Panc1 (cell line): Measurements from ENCODE around the gene PWP1. TPM values are rescaled to one million over a fixed set of nuclear protein-coding genes. Genes with fewer than 3 reads are reported as not detected.

Source experiments
- ATAC-seq: fragments of 200-7000 bp; cut with Tn5 transposase; 2 replicates; pipeline ENCODE4 v1.9.1; 2020; ENCODE audit warnings: mild to moderate bottlenecking, moderate library complexity
- BruUV-seq: library from RNA; stranded (reverse); fragments of 400-500 nt; replicated peaks from 2 replicates; lab custom pipeline; 2021; lab: Mats Ljungman, UMichigan
- CTCF ChIA-PET: fragments of 300-600 bp; sonication (Branson Sonifier 250); formaldehyde crosslinking; loops from one replicate; lab custom pipeline; 2022; ENCODE audit warnings: antibody characterized with exemption; lab: Charles Lee
- POLR2A ChIA-PET: fragments of 300-600 bp; sonication (Branson Sonifier 250); formaldehyde crosslinking; loops from one replicate; lab custom pipeline; 2022; ENCODE audit warnings: antibody characterized with exemption; lab: Charles Lee
- DNase-seq: peaks from one replicate; pipeline ENCODE4 v3.0.0-alpha.2; 2010; ENCODE audit warnings: low read depth, low spot score
- H3K27ac ChIP-seq: 2 replicates; pipeline ENCODE4 v1.5.1; 2011; ENCODE audit warnings: mild to moderate bottlenecking, low read length, inconsistent platforms
- H3K27me3 ChIP-seq: fragments of 200-500 bp; sonication (Bioruptor generic); 2 replicates; pipeline ENCODE4 v1.6.0; 2014; ENCODE audit warnings: low read length, inconsistent platforms; ENCODE audit not compliant: control insufficient read depth, insufficient read depth
- H3K36me3 ChIP-seq: fragments of 200-500 bp; sonication (Bioruptor generic); 2 replicates; pipeline ENCODE4 v1.5.1; 2014; ENCODE audit warnings: inconsistent platforms, mild to moderate bottlenecking, low read length, moderate library complexity; ENCODE audit not compliant: control insufficient read depth, insufficient read depth
- H3K4me1 ChIP-seq: 2 replicates; pipeline ENCODE4 v1.5.1; 2011; ENCODE audit warnings: inconsistent platforms, mild to moderate bottlenecking, low read length, moderate library complexity; ENCODE audit not compliant: control insufficient read depth, insufficient read depth
- H3K4me3 ChIP-seq, 2 experiments: 2 replicates each; pipeline ENCODE4 v1.5.1; 2011 to 2012; ENCODE audit warnings: low read depth in 2 of 2, low read length in 2 of 2, mild to moderate bottlenecking in 2 of 2, inconsistent platforms in 1 of 2, moderate library complexity in 1 of 2
- H3K9me3 ChIP-seq: fragments of 200-500 bp; sonication (Bioruptor generic); 2 replicates; pipeline ENCODE4 v1.5.1; 2014; ENCODE audit warnings: low read depth, mild to moderate bottlenecking, inconsistent platforms, low read length, moderate library complexity; ENCODE audit not compliant: control insufficient read depth, insufficient read depth
- CTCF ChIP-seq: fragments of 450-650 bp; IDR thresholded peaks from 2 replicates; pipeline ENCODE4 v1.5.1; 2017; ENCODE audit warnings: mild to moderate bottlenecking
- POLR2AphosphoS5 ChIP-seq: IDR thresholded peaks from 2 replicates; pipeline ENCODE4 v1.6.1; 2012; ENCODE audit warnings: mild to moderate bottlenecking, low read depth, low read length, moderate library complexity
- REST ChIP-seq, 2 experiments: IDR thresholded peaks; 2 replicates each; pipeline ENCODE4 v1.6.1; 2011 to 2012; ENCODE audit warnings: low read depth in 2 of 2, control low read depth in 1 of 2, low read length in 1 of 2, mild to moderate bottlenecking in 1 of 2, moderate library complexity in 1 of 2; ENCODE audit not compliant: insufficient read depth in 1 of 2
- SIN3A ChIP-seq: IDR thresholded peaks from 2 replicates; pipeline ENCODE4 v1.6.1; 2012; ENCODE audit warnings: low read depth, mild to moderate bottlenecking, low read length, moderate library complexity, borderline replicate concordance; ENCODE audit not compliant: insufficient read depth
- TCF7L2 ChIP-seq: IDR thresholded peaks from 2 replicates; pipeline ENCODE4 v1.6.1; 2011; ENCODE audit warnings: mild to moderate bottlenecking, low read depth, low read length, inconsistent platforms
- in situ Hi-C: cut with HindIII; loops from 2 replicates; pipeline ENCODE4 v1.10.0; 2016; ENCODE audit warnings: low sequenced_read_pairs, low pct_unique_long_range_greater_than_20kb
- intact Hi-C: fragments of 100-400 bp; cut with micrococcal nuclease; formaldehyde crosslinking; loops from one replicate; pipeline ENCODE4 v1.10.0; 2022; ENCODE audit not compliant: unreplicated experiment
- total RNA-seq: library from RNA; stranded (reverse); gene quantifications from one replicate; pipeline ENCODE4 v1.2.1, GENCODE V29; 2021; ENCODE audit not compliant: unreplicated experiment

PWP1 gene
- total RNA-seq, 1 experiment from 2014 or later = 61.7 TPM

GRCh38 chr12:107657133-107657532, 28.5 kb upstream of the PWP1 start:
- TF ChIP-seq TCF7L2 (no peak), REST (IDR thresholded peaks at IDR 0.05; ENCODE audit: insufficient read depth in 1 of 2, low read depth in 2 of 2, low read length in 1 of 2) (no peak), CTCF (no peak), SIN3A (no peak), POLR2AphosphoS5 (no peak)
- no peak overlapping the region for H3K4me3 ChIP-seq
- no peaks in the 10 kb centered on the region for H3K9me3 ChIP-seq
- CTCF ChIA-PET = no interaction called here
- no peaks in the 10 kb centered on the region for H3K4me1 ChIP-seq
- intact Hi-C loops (no loop called here), in situ Hi-C loops (no loop called here)
- BruUV-seq = no TSS peak
- no peaks in the 10 kb centered on the region for H3K36me3 ChIP-seq
- no peak overlapping the region for H3K27ac ChIP-seq
- POLR2A ChIA-PET = no interaction called here
- DNase-seq (no peak), ATAC-seq (no peak)
- peaks cover 2% of the 10 kb centered on the region; the same call in 1 of the 2 replicates for H3K27me3 ChIP-seq

GRCh38 chr12:107657621-107658020, 28.0 kb upstream of the PWP1 start:
- no TSS peak for BruUV-seq
- Histone ChIP-seq H3K36me3 (no peaks in the 10 kb centered on the region), H3K9me3 (no peaks in the 10 kb centered on the region), H3K27me3 (peaks cover 2% of the 10 kb centered on the region; the same call in 1 of the 2 replicates), H3K4me1 (no peaks in the 10 kb centered on the region), H3K27ac (no peak overlapping the region), H3K4me3 (no peak overlapping the region)
- in situ Hi-C loops (no loop called here), intact Hi-C loops (no loop called here)
- no peak for DNase-seq
- ATAC-seq = no peak
- POLR2A ChIA-PET = no interaction called here
- CTCF ChIA-PET = no interaction called here
- TF ChIP-seq REST (IDR thresholded peaks at IDR 0.05; ENCODE audit: insufficient read depth in 1 of 2, low read depth in 2 of 2, low read length in 1 of 2) = no peak
